Tibial nerve (tissue), 4 donors: Measurements from ENCODE around the gene TNPO3.

Experiments used
- CTCF ChIP-seq, 5 experiments: fragments of 200-600 bp in 3 of 5; fragments of 450-650 bp in 2 of 5; sonication (generic) in 3 of 5; IDR thresholded peaks; one replicate each; pipeline ENCODE4 v1.5.1; 2016 to 2019; ENCODE audit warnings: antibody characterized with exemption in 5 of 5, mild to moderate bottlenecking in 3 of 5, moderate library complexity in 2 of 5
- EP300 ChIP-seq, 2 donors: sonication (generic); formaldehyde crosslinking; IDR thresholded peaks; one replicate each; pipeline ENCODE4 v1.6.1; 2017; ENCODE audit warnings: antibody characterized with exemption in 2 of 2, mild to moderate bottlenecking in 1 of 2
- POLR2A ChIP-seq, 2 donors: fragments of 450-650 bp; IDR thresholded peaks; one replicate each; pipeline ENCODE4 v1.6.1; 2017; ENCODE audit warnings: antibody characterized with exemption in 2 of 2, mild to moderate bottlenecking in 2 of 2, moderate library complexity in 2 of 2

GRCh38 chr7:129017933-129018538 lies 36.9 kb downstream of the TNPO3 start:
- no peak for TF ChIP-seq CTCF (IDR thresholded peaks at IDR 0.05)
- TF ChIP-seq EP300 (IDR thresholded peaks at IDR 0.05) = no peak
- no peak for TF ChIP-seq POLR2A (IDR thresholded peaks at IDR 0.05)
